GM21381 (cell line): ENCODE results near the gene ABCC8.

Experiments
- ATAC-seq: cut with Tn5 transposase; IDR thresholded peaks from one replicate; pipeline ENCODE4 v1.9.1; 2021; ENCODE audit warnings: mild to moderate bottlenecking, moderate library complexity; ENCODE audit not compliant: unreplicated experiment

ABCC8 gene

DNA sequence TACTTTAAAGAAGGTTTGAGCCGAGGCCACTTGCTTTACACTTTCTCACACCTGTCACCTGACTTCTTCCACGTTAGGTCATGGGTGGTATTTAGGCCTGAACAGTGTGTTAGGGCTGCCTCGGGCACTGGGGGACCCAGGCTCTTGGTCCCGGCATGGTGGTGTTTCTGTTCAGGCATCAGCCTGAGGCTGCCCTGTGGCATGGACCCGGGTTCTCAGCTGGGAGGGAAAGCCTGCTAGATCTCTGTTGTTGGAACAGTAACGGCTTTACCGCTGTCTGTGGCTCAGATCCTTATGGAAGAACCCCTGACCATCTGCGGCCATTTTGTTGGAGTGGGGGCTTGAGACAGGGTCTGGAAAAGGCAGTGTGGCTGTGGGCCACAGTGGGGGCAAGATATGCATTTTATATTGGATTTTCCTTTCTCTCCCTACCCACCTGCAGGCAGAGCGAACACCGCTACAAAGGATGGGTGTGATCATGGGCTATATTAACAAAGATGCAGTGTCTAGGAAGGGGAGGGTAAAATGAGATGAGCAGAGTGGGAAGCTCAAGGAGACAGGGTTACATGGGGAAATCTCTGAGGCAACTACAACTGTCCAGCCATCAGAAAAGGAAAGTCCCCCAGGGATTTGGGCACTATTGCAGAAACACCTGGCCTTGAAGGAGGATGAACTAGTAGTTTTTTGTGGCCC, 86.5 kb downstream of the ABCC8 start:
- no peak for ATAC-seq

DNA sequence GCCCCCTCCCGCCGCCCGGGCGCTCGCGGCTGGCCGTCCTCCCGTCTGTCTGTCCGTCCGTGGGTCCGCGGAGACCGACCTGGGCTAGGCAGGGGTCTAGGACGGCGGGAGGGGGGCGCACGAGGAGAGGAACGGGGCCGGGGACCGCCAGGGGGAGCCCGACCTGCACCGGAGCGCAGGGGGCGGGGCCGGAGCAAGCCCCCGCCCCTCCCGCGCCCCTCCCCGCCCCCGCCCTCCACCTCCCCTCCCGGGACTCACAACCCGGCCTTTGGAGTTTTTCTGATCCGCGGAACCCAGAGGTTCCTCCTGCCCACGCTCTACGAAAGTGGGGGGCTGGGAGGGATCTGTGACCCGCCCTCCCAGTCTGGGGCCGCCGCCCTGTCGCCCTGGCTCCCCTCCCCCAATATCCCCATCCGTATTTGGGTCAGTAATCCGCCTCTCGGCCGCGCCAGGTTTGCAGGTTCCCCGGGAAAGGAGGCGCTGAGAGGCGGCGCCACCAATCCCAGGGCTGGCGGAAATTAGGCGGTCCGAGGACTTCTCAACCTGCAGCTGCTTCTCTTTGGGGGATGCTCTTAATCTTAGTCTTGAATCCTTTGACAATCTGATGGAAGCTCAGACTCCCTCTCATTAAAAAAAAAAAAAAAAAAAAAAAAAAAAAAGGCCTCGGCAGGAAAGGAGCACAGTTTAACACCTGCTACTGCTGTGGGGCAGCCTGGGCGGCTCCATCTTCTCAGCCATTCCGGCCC, 87.3 kb downstream of the ABCC8 start:
- peak; percentile 55 for ATAC-seq

DNA sequence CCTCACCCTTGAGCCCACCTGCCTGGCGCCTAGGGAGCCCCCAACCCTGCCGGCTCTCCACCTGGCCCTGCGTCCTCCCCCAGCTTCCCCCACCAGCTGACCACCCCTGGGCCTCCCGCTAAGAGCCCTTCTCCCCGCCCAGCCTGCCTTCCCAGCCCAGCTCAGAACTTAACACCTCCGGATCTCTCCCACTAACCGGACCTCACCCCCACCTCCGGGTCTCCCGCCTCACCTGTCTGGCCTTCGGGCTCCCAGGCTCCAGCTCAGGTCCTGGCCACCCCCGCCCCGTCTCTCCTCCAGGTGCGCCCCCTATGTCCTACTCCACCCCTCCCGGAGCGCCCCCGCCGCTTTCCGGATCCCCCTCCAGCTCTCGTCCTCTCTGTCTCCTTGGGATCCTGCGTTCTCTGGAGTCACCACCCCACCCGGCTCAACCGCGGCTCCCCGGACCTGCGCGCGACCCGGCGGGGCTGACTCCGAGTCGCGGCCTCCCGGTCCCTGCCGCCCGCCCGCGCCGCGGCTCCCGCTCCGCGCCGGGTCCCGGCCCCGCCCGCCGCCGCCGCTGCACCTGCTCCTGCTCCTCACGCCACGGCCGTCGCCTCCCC, 87.9 kb downstream of the ABCC8 start, which contains the start of gene KCNJ11:
KCNJ11 (minus strand) TSS at position 51 of the 602 bp plus-strand sequence. CDS start 568 bp downstream, outside the sequence.
- ATAC-seq: peak; percentile 46

DNA sequence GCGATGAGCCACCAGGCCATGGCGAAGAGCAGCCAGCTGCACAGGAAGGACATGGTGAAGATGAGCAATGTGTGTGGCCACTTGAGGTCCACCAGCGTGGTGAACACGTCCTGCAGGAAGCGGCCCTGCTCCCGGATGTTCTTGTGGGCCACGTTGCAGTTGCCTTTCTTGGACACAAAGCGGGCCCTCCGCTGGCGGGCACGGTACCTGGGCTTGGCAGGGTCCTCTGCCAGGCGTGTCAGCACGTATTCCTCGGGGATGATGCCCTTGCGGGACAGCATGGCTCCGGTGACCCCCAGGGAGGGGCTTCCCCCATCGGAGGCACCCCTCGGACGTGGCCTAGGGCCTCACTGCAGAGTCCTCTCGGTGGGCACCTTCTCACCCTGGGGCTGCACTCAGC, 88.8 kb downstream of the ABCC8 start:
- ATAC-seq: no peak

DNA sequence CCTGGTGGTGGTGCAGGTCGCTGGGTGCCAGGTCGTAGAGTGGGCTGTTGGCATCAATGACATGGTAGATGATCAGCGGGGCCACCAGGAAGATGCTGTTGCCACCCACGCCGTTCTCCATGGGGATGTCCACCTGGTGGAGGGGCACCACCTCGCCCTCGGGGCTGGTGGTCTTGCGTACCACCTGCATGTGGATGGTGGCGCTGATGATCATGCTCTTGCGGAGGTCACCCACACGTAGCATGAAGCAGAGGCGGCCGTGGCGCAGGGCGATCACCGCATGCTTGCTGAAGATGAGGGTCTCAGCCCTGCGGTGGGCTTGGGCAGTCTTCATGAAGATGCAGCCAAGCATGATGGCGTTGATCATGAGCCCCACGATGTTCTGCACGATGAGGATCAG, 89.4 kb downstream of the ABCC8 start:
- no peak for ATAC-seq

DNA sequence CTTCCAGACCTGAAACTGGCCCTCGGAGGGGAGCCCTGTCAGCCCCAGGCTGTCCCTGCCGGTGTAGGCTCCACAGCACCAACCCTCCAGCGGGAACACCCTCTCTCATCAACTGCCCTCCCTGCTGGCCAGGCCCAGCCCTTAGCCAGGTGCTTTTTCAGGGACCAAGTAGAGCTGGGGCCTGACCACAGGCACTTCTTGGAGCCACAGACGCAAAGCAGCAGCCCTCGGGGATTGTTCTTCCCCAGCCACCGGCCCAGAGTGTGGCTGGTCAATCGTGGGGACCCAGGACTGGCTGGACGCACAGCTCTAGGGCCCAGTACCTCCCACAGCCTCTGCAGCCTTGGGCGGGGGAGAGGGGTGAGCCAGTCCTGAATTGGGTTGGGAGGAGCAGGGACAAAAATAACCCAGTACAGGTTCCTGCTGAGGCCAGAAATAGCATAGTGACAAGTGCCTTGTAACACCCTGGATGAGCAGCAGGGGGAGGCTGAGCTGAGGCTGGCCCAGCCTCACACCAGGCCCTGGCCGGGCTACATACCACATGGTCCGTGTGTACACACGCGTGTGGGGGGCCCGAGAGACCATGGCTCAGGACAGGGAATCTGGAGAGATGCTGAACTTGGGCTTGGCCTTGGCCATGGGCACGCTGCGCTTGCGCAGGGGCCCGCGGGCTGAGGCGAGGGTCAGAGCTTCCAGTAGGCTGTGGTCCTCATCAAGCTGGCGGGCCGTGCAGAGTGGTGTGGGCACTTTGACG, 90.1 kb downstream of the ABCC8 start:
- ATAC-seq: peak; percentile 45

DNA sequence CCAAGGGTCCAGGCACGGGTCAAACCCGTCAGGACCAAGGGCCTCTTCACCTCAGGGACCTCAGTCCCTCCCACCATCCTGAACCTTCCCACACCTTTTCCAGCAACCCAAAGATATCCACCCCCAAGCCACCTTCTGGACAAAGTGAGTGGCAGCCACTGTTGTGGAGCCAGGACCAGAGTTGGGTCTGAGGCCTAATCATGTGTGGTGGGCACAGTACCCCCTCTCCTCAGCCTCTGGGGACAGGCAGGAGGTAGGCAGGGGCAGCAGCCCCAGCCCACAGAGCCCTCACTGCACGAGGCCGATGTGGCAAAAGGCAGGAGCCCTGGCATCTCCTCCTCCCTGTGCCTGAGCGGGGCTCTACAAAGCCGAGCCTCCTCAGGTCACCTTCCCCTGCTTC, 90.7 kb downstream of the ABCC8 start:
- no peak for ATAC-seq

DNA sequence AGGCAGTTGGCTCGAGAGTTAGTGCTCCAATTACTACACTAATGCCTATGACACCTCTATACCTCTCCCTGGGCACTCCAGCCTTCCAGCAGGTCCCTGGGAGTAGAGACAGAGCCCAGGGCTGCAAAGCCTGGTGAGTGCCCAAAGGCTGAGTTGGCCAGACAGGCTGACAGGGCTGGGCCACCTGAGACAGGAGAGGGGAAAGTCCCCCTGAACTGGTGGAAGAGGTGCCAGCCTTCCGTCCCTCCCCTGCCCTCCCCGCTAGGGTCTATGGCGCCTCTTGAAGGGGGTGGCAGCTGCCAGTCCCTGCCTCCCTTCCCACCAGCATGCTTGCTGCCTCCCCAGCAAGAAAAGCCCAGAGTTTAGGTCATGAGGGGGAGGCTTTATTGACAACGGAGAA, 91.2 kb downstream of the ABCC8 start:
- no peak for ATAC-seq

DNA sequence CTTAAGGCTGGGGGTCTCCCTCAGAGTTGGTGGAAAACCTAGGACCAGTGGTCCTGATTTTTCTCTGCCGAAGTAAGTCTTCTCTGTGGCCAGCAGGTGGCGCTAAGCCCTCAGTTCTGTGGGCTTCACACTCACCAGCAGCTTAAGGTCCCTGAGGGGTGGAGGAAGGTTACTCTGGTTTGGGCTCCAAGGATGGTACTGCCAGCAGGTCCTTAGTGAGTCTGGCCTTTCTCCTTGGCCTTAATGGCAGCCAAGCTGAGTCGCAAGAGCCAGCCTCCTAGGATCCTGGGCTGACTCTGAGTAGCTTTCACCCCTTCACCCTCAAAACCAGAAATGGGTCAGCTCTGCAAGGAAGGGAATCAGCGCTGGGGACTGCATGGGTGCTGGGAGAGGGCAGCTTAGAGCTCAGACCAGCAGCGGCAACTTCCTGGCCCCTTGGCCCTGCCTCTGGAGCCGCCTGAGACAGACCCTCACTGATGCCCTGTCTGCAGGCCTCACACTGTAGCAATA, 92.6 kb downstream of the ABCC8 start:
- ATAC-seq: peak; percentile 59

DNA sequence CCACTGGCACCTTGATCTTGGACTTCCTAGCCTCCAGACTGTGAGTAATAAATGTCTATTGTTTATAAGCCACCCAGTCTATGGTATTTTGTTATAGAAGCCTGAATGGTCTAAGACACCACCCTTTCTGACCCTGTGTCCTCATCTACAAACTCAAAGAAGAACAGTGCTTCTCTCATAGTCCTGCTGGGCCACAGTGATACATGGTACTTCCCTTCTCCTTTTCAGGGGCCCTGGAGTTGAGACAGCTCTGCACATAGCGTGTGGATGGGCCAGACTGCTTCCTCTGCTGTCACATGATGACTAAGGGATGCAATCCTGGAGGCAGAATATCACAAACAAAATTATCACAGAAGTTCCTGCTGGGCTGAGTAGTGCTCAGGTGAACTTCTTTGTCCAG, 93.2 kb downstream of the ABCC8 start:
- no peak for ATAC-seq

DNA sequence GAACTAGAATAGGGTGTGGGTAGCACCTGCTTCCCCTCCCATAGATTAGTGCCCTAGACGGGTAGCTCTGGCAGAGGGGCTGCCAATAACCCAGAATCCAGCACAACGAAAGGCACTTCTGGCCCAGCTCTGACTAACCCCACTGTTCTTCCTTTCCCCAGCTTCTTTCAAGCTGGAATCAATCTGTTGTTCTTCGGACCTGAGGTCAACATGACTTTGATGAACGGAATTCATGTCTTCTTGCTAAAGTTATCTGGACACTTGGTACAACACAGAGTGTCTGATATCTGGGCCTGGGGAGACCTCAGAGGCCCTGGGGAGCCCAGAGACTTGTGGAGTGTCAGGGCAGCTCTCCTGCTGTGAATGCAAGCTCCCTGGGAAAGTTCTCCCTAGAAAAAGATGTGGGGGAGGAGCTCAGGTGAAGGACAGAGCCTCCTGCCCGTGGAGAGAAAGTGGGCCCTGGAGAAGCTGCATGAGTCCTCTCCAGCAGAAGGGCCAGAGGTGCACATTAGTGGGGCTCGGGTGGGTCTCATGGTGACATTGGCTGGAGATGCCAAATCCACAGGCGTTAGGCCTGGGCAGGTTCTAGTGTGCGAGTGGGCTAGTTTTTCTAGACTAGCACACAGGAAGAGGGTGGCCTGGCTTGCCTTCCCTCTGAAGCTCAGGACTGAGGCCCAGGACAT, 94.5 kb downstream of the ABCC8 start:
- ATAC-seq: no peak

DNA sequence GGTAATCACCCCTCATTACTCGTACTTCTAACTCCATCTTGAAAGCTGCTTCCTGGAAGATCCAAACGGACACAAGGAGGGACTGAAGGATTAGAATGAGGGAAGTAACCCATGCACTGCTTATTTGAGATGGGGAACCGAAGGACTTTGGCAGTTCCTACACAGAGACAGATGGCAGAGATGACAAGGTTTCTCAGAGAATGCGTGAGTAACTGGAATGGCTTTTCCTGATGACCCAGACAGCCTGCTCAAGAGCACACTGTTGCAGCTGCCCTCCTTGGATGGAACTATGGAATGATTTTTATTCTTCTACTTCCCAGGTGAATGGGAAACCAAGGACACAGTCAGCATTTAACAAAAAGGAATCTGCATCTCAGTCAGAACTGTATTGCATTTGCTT, 95.5 kb downstream of the ABCC8 start:
- ATAC-seq: no peak

DNA sequence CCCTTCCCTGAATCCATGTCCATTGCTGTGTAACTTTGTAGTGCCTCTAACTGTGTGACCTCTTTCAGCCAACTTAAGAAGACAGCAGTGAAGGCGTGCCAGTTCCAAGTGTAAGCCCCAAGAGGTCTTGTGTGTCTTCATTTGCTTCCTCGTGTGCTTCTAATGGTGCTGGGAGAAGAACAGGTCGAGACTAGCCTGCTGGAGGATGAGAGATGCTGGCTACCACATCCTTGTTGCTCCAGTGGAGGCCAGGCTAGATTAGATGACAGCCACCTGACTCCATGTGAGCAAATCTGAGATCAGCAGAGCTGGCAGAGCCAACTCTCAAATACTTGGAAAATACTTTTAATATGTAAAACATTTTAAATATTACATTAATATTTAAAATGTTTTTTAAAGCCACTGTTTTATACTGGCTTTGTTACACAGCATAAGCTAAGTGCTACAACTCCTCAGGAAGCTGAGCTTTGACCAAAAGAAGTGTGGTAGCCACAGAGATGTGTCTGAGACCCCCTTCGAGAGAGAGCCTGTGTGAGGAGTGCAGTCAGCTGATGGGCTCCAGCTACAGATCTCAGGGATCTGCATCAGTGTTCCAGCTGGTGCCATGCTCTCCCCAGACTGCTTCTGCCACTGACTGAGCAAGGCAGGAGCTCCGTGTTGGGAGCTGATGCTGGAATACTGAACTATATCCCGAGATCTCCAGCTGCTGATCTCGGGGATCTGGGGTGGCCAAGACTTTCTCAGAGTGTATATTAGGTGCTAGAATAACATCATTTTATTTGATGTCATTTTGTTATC, 97.1 kb downstream of the ABCC8 start:
- no peak for ATAC-seq

DNA sequence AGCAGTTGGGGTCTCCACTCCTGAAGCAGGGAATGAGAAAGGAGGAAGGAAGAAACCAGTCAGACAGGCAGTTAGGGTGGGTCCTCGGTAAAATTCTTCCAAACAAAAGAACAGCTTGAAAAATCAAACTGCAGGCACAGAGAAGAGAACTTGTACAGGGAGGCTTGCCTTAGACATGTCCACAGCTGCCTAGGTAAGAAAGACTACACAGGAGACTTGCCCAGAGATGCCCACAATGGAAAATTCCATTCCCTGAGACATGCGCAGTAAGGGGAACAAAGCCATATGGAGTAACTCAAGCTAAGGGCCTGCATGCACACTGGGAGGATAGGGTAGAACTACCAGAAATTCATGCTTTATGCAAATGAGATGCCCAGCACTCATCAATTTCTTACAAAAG, 98.0 kb downstream of the ABCC8 start:
- ATAC-seq: no peak

DNA sequence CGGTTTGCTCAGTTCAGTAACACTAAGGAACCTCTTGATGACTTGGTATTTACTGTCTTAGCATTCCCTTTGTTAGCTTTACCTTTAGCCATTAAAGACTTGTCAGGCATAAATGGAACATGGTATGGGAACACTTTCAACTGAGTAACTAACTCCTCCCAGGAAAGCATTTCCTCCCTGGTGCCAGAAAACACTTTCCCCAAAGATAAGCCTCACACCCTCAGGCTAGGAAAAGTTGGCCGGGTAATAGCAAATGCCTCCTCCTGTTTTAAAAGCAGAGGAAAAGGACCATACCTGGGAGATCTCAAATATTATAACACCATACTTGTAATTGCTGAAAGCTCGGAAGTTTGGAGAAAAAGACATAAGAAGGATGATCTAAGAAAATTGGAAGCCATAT, 100.2 kb downstream of the ABCC8 start:
- ATAC-seq: no peak

DNA sequence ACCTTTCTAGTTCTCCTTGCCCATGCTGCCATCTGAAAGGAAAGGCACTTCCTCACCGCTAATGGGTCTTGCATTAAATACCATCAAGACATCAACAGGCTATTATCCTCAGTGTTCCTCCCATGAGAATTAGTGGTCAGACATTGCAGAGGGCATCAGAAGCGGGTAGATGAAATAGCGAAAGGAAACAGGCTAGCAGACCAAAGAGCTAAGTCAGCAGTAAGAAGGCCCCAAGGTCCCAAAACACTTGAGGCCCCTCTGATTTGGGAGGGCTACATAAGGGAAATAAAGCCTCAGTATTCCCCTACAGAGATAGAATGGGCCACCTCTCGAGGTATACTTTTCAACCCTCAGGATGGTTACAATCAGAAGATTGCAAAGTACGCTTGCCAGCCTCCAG, 101.1 kb downstream of the ABCC8 start:
- no peak for ATAC-seq

DNA sequence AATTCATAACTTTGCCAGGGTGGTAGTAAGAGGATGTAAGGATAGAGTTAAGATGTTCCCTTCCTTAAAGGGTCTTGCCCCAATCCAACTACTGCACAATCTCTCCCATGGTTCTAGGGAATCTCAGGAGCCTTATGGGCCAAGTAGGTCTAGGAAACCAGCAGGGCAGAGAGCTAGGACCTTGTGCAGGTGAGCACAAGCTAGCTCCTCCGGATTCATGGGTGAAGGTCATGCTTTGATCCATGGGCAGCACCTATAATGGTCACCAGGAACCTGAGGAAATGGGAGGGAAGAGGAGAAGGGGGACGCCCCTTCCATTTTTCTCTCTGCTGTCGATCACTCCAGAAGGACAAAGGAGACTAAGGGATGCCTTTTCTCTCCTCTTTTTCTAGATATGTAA, 105.0 kb downstream of the ABCC8 start:
- ATAC-seq: no peak

DNA sequence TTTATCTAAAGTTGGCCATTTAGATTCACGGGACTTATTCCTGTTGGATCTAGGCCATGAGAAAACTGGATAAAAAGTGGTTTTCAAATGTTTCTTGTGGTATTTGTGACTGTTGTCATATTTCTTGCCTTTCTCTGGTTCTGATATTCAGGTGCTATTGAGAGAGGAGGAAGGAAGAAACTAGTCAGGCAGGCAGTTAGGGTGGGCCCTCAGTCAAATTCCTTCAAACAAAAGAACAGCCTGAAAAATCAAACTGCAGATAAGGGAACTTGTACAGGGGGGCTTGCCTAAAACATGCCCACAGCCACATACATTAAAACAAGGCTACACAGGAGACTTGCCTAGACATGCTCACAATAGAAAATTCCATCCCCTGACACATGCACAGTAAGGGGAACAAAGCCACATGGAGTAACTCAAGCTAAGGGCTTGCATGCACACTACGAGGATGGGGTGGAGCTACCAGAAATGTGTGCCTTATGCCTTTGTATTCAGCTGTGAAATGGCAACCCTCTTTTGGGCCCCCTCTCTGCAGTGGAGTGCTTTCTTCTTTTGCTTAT, 106.9 kb downstream of the ABCC8 start:
- ATAC-seq: no peak

DNA sequence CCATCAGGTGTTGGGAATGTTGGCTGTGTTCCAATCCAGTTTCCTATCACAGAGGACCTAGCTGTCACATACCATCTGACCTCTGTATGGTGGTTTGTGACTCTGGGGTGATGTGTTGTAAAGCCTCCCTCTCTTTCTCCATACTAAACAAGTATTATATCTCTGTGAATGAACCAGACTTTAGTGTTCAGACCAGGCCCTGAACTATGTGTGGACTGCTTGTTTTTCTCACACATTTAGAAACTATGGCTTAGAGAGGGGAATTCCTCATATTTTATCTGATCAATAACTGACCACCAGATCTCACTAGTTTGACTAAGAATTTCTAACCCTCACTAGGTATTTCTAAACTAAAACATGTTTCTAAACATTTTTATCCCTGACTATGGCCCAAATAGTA, 107.6 kb downstream of the ABCC8 start:
- no peak for ATAC-seq

DNA sequence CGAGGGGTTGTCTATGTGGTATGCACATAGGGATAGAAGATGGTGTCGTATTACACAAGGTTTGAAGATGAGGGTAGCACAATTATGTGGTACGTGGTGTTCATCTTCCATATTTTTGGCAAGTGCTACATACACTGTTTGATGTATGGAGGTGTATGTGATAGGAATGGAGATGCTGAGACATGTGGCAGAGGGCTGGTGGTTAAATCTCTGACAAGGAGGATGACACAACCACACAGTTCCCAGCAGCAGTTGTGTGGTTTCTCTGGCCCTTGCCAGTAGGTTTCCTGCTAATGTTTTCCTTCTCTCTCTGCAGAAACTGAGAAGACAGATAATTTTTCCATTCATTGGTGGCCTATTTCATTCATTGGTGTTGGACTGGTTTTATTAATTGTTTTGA, 108.1 kb downstream of the ABCC8 start:
- ATAC-seq: no peak
